ENCODE data around the gene ARID1B.

The ARID1B gene

GRCh38 chr6:157194643-157195042, 417.5 kb downstream of the ARID1B start:
- no peak for DNase-seq (ENCODE audit: extremely low read depth in 1 of 2, low read depth in 1 of 2)

GRCh38 chr6:157196391-157196790, 419.2 kb downstream of the ARID1B start:
- DNase-seq (ENCODE audit: extremely low read depth in 1 of 2, low read depth in 1 of 2): no peak

GRCh38 chr6:157198425-157199279, 421.5 kb downstream of the ARID1B start:
- DNase-seq (ENCODE audit: extremely low read depth in 1 of 2, low read depth in 1 of 2): no peak

- no peak for DNase-seq (ENCODE audit: extremely low read depth in 1 of 2, low read depth in 1 of 2)
Observed at GRCh38 chr6:157200117-157200516, 422.9 kb downstream of the ARID1B start.

GRCh38 chr6:157200611-157201010, 423.4 kb downstream of the ARID1B start:
- DNase-seq (ENCODE audit: extremely low read depth in 1 of 2, low read depth in 1 of 2): no peak

- DNase-seq (ENCODE audit: extremely low read depth in 1 of 2, low read depth in 1 of 2): no peak
Observed at GRCh38 chr6:157201083-157201482, 423.9 kb downstream of the ARID1B start.

- DNase-seq (ENCODE audit: extremely low read depth in 1 of 2, low read depth in 1 of 2): no peak
Observed at GRCh38 chr6:157203312-157203744, 426.1 kb downstream of the ARID1B start.

- no peak for DNase-seq (ENCODE audit: extremely low read depth in 1 of 2, low read depth in 1 of 2)
Observed at GRCh38 chr6:157203764-157204163, 426.6 kb downstream of the ARID1B start.

- DNase-seq (ENCODE audit: extremely low read depth in 1 of 2, low read depth in 1 of 2): no peak
Observed at GRCh38 chr6:157205473-157206358, 428.5 kb downstream of the ARID1B start.

- no peak for DNase-seq (ENCODE audit: extremely low read depth in 1 of 2, low read depth in 1 of 2)
Observed at GRCh38 chr6:157206359-157206815, 429.2 kb downstream of the ARID1B start.

- no peak for DNase-seq (ENCODE audit: extremely low read depth in 1 of 2, low read depth in 1 of 2)
Observed at GRCh38 chr6:157207521-157208076, 430.4 kb downstream of the ARID1B start.

GRCh38 chr6:157209865-157210530, 432.8 kb downstream of the ARID1B start:
- DNase-seq (ENCODE audit: extremely low read depth in 1 of 2, low read depth in 1 of 2): no peak

- no peak for DNase-seq (ENCODE audit: extremely low read depth in 1 of 2, low read depth in 1 of 2)
Observed at GRCh38 chr6:157210954-157211353, 433.8 kb downstream of the ARID1B start.

- no peak for DNase-seq (ENCODE audit: extremely low read depth in 1 of 2, low read depth in 1 of 2)
Observed at GRCh38 chr6:157211603-157212455, 434.7 kb downstream of the ARID1B start.

GRCh38 chr6:157213426-157213825, 436.2 kb downstream of the ARID1B start:
- no peak for DNase-seq (ENCODE audit: extremely low read depth in 1 of 2, low read depth in 1 of 2)

- no peak for DNase-seq (ENCODE audit: extremely low read depth in 1 of 2, low read depth in 1 of 2)
Observed at GRCh38 chr6:157213907-157214565, 436.9 kb downstream of the ARID1B start.

- no peak for DNase-seq (ENCODE audit: extremely low read depth in 1 of 2, low read depth in 1 of 2)
Observed at GRCh38 chr6:157215717-157216116, 438.5 kb downstream of the ARID1B start.

- peak in 1 of 2 donors; percentile 22 for DNase-seq (ENCODE audit: extremely low read depth in 1 of 2, low read depth in 1 of 2)
Observed at GRCh38 chr6:157216570-157216969, 439.4 kb downstream of the ARID1B start.

GRCh38 chr6:157217198-157217893, 440.2 kb downstream of the ARID1B start:
- DNase-seq (ENCODE audit: extremely low read depth in 1 of 2, low read depth in 1 of 2): no peak
